OCI-LY3 (cell line): Measurements from ENCODE around the gene SHCBP1L.

ENCODE experiments used
- EZH2phosphoT487 ChIP-seq: fragments of 200-600 bp; shearing (Covaris generic); IDR thresholded peaks from 2 replicates; pipeline ENCODE4 v1.6.1; 2018; ENCODE audit warnings: antibody characterized with exemption, mixed run types, low read depth
- TF ChIP-seq, protein P1 (sequence below): fragments of 200-600, 300-600 bp; sonication (generic); IDR thresholded peaks from 2 replicates; pipeline ENCODE4 v1.5.1; 2014; ENCODE audit warnings: antibody characterized with exemption, low read length, low read depth

DNA sequence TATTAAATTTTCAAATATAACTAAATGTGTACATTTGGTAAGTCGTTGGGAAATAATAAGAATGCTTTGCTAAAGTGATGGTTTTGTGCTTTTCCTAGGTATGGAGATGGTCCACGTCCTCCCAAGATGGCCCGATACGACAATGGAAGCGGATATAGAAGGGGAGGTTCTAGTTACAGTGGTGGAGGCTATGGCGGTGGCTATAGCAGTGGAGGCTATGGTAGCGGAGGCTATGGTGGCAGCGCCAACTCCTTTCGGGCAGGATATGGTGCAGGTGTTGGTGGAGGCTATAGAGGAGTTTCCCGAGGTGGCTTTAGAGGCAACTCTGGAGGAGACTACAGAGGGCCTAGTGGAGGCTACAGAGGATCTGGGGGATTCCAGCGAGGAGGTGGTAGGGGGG, 66.0 kb downstream of the SHCBP1L start:
- TF ChIP-seq, protein P1, sequence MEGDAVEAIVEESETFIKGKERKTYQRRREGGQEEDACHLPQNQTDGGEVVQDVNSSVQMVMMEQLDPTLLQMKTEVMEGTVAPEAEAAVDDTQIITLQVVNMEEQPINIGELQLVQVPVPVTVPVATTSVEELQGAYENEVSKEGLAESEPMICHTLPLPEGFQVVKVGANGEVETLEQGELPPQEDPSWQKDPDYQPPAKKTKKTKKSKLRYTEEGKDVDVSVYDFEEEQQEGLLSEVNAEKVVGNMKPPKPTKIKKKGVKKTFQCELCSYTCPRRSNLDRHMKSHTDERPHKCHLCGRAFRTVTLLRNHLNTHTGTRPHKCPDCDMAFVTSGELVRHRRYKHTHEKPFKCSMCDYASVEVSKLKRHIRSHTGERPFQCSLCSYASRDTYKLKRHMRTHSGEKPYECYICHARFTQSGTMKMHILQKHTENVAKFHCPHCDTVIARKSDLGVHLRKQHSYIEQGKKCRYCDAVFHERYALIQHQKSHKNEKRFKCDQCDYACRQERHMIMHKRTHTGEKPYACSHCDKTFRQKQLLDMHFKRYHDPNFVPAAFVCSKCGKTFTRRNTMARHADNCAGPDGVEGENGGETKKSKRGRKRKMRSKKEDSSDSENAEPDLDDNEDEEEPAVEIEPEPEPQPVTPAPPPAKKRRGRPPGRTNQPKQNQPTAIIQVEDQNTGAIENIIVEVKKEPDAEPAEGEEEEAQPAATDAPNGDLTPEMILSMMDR, result no peak
- TF ChIP-seq EZH2phosphoT487, result no peak
